ENCODE data around the gene CDIP1.

DNA sequence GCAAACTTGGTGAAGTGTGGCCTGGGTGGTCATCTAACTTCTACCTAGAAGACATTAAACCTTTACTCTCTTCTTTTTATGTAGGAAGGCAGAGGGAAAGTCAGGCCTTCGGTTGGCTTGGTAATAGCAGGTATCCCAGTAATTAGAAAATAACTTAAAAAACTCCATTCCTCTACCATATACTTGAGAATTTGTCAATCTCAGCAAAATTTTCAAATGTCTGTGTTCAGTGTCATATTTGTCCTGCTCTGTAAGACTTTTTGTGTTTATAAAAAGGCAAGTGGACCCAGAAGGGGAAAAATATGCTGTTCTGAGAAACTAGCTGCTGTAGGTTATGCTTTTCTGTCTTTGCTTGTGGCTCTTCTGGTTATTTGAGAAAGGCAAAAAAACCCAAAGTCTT lies 56.6 kb downstream of the CDIP1 start:
- TF ChIP-seq, protein P1, sequence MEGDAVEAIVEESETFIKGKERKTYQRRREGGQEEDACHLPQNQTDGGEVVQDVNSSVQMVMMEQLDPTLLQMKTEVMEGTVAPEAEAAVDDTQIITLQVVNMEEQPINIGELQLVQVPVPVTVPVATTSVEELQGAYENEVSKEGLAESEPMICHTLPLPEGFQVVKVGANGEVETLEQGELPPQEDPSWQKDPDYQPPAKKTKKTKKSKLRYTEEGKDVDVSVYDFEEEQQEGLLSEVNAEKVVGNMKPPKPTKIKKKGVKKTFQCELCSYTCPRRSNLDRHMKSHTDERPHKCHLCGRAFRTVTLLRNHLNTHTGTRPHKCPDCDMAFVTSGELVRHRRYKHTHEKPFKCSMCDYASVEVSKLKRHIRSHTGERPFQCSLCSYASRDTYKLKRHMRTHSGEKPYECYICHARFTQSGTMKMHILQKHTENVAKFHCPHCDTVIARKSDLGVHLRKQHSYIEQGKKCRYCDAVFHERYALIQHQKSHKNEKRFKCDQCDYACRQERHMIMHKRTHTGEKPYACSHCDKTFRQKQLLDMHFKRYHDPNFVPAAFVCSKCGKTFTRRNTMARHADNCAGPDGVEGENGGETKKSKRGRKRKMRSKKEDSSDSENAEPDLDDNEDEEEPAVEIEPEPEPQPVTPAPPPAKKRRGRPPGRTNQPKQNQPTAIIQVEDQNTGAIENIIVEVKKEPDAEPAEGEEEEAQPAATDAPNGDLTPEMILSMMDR (IDR thresholded peaks at IDR 0.05): no peak
- no peak for TF ChIP-seq POLR2A (IDR thresholded peaks at IDR 0.05)

Measured in prostate gland (tissue), 2 donors.